Endothelial cell (in vitro differentiated cells): ENCODE results near the gene ERCC6L2. TPM values are rescaled to one million over a fixed set of nuclear protein-coding genes. Genes with fewer than 3 reads are reported as not detected.

Source experiments
- DNase-seq: peaks from one replicate; pipeline ENCODE4 v3.0.0; 2021; ENCODE audit warnings: low spot score
- H3K27ac Mint-ChIP-seq: one replicate; pipeline ENCODE4 v1.8.0; 2021; ENCODE audit warnings: mixed read lengths, inconsistent platforms; ENCODE audit not compliant: unreplicated experiment
- H3K27me3 Mint-ChIP-seq: one replicate; pipeline ENCODE4 v1.8.0; 2021; ENCODE audit warnings: mild to moderate bottlenecking, moderate library complexity, mixed read lengths, inconsistent platforms; ENCODE audit not compliant: unreplicated experiment
- H3K36me3 Mint-ChIP-seq: one replicate; pipeline ENCODE4 v1.8.0; 2021; ENCODE audit warnings: mild to moderate bottlenecking, low read depth, mixed read lengths, inconsistent platforms; ENCODE audit not compliant: unreplicated experiment
- H3K4me1 Mint-ChIP-seq: one replicate; pipeline ENCODE4 v1.8.0; 2021; ENCODE audit warnings: mild to moderate bottlenecking, mixed read lengths, inconsistent platforms; ENCODE audit not compliant: unreplicated experiment
- H3K4me3 Mint-ChIP-seq: one replicate; pipeline ENCODE4 v1.8.0; 2021; ENCODE audit warnings: mild to moderate bottlenecking, mixed read lengths, inconsistent platforms; ENCODE audit not compliant: unreplicated experiment
- H3K9me3 Mint-ChIP-seq: one replicate; pipeline ENCODE4 v1.8.0; 2021; ENCODE audit warnings: mixed read lengths, inconsistent platforms; ENCODE audit not compliant: unreplicated experiment
- CTCF ChIP-seq: fragments of 200-600 bp; sonication (generic); IDR thresholded peaks from one replicate; pipeline ENCODE4 v1.5.0; 2021; ENCODE audit warnings: antibody characterized with exemption; ENCODE audit not compliant: unreplicated experiment
- total RNA-seq: library from RNA; stranded (reverse); fragmentation: NEBNext Ultra II Directional; extraction: Animal tissue kit (Norgen Biotek cat#: 25700); gene quantifications from one replicate; pipeline ENCODE4 v1.2.1, GENCODE V29; 2021; ENCODE audit not compliant: unreplicated experiment

The ERCC6L2 gene
- total RNA-seq, 1 donor from 2014 or later = 40.5 TPM

- DNase-seq = no peak
- Mint-ChIP-seq H3K4me3 (no peak overlapping the region), H3K27ac (no peak overlapping the region), H3K9me3 (no peaks in the 10 kb centered on the region), H3K4me1 (no peaks in the 10 kb centered on the region), H3K27me3 (no peaks in the 10 kb centered on the region), H3K36me3 (peaks cover 5% of the 10 kb centered on the region)
- TF ChIP-seq CTCF = no peak
Observed at GRCh38 chr9:96009223-96009602, 133.7 kb downstream of the ERCC6L2 start.

GRCh38 chr9:96009690-96010472, 134.4 kb downstream of the ERCC6L2 start:
- TF ChIP-seq CTCF = no peak
- Mint-ChIP-seq H3K27me3 (no peaks in the 10 kb centered on the region), H3K9me3 (no peaks in the 10 kb centered on the region), H3K27ac (no peak overlapping the region), H3K4me1 (no peaks in the 10 kb centered on the region), H3K4me3 (no peak overlapping the region), H3K36me3 (peaks cover 5% of the 10 kb centered on the region)
- no peak for DNase-seq

DNA sequence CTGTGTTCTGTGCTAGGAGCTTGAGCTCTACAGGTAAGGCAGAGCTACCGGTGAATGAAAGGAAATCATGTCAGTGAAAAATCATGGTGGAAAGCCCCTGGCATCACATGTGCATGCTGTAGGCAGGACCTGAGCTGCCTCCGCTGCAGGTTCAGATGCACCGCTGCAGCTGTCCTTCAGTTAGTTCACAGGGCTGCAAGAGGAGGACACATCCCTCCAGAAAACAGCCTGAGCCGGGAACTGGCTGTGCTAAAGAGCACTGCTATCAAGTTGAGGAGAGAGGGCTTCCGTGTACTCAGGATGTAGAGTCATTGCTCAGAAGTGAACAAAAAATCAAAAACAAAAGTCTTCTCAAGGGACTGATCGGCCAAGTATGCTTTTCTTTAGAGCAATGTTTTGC, 138.6 kb downstream of the ERCC6L2 start:
- Mint-ChIP-seq H3K27ac (no peak overlapping the region), H3K4me1 (no peaks in the 10 kb centered on the region), H3K4me3 (no peak overlapping the region), H3K27me3 (no peaks in the 10 kb centered on the region), H3K36me3 (no peaks in the 10 kb centered on the region), H3K9me3 (no peaks in the 10 kb centered on the region)
- no peak for DNase-seq
- no peak for TF ChIP-seq CTCF

DNA sequence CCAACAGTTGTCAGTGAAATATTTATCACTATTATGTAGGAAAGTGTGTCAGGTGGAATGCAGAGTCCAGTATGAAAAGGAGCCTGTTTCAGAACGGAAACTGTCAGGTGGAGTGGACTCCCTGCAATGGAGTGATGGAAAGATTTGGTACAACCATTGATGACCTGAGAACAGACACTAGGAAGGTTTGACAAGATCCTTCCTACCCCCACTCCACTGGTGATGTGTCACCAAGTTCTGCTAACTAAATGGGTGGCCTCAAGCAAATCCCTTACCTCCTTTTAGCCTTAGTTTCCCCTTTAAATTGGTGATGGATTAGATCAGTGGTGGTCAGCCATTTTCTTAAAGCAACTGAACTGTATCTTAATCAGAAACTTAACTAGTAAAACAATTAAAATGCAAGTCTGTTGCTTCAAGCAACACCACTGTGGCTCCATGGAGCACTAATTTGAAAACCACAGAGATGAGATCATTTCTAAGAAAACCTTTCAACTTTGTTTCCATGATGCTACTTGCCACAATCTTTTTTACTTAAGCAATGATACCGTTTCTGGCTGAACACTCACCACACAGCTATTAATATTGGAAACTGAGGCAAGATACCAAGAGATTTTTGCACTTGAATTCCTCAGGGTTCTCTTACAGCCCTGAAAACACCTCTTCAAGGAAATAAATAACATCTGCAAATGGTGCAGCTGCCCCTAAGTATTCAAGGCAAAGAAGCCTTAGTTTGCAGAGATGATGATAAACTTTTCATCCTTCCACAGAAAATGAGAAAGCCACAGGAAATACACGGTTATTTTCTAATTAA, 140.6 kb downstream of the ERCC6L2 start:
- no peaks in the 10 kb centered on the region for H3K9me3 Mint-ChIP-seq
- H3K27ac Mint-ChIP-seq = no peak overlapping the region
- DNase-seq = no peak
- H3K4me3 Mint-ChIP-seq = no peak overlapping the region
- TF ChIP-seq CTCF = no peak
- no peaks in the 10 kb centered on the region for H3K4me1 Mint-ChIP-seq
- H3K36me3 Mint-ChIP-seq = no peaks in the 10 kb centered on the region
- H3K27me3 Mint-ChIP-seq = peaks cover 5% of the 10 kb centered on the region
